Stimulated activated CD8-positive, alpha-beta memory T cell treated with anti-CD3 and anti-CD28 coated beads, Interleukin-2, amount 100 ng/mL, for 48 hours (primary cell): ENCODE results near the gene FRMPD4.

Source experiments
- DNase-seq, 2 donors: peaks; one replicate each; pipeline ENCODE4 v3.0.0-alpha.2; 2020; ENCODE audit warnings: low read depth in 2 of 2

Gene FRMPD4

DNA sequence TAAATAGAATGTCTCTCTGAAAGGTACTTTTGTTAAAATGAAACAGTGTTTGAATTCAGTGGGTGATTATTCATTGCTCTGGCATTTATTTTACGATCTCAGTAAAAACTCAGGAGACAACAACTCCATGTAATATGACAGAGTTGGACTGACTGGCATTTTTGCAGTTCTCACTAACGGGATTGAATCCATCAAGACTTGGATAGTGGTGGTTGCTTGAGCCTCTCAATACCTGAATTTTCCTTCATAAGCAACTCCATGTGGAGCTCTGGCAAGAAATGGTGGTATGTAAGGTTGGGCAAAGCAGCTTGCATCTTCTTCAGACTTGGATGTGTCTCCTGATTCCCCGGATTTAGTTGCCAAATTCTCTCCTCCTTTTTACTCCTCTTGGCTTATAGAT is 72.7 kb downstream of the FRMPD4 start:
- DNase-seq, result no peak

DNA sequence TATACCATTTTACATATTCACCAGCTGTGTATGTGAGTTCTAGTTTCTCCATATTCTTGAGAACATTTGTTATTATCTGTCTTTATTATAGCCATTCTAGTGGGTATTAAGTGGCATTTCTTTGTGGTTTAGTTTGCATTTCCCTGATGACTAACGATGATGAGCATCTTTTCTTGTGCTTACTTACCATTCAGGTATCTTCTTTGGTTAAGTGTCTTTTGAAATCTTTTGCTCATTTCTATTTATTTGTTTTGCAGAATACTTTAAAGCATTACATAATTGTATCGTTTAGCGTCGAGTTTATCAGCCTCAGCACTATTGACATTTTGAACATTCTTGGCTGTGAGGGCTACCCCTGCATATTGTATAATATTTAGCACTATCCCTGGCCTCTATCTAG is 85.4 kb downstream of the FRMPD4 start:
- no peak for DNase-seq

DNA sequence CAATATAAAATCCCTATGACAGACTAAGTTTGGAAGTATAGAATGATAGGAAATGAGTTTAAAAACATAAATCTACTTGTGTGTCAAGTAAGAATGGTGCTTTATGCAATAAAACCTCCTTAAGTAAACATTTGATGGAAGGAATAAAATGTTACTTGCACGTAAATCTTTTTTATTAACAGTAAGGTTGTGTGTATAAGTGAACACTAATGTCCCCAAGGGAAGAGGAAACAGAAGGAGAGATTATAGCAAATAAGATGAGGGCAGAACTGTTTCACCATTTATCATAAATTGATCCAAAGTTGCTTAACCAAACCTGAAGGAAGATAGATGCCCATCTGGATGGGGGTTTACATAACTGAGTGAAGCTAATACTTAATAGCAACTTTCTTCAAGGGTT is 86.8 kb downstream of the FRMPD4 start:
- DNase-seq, result no peak

DNA sequence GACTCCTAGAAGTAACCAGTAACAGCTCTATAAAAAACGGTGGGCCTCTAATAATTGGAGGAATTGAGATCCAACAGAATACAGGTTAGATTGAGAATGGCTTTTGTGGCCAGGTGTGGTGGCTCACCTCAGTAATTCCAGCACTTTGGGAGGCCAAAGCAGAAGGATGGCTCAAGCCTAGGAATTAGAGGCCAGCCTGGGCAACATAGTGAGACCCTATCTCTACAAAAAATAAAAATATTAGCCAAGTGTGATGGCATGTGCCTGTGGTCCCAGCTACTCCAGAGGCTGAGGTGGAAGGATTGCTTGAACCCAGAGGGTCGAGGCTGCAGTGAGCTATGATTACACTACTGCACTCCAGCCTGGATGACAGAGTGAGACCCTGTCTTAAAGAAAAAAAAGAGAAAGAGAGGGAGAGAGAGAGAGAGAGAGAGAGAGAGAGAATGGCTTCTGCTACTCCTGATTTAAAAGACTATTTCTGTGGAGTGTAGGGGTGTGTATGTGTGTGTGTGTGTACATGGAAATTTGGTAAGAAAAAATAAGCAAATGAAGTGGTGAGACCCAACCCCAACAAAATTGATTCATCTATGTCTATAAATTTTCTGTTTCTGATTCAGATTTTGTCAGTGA is 89.3 kb downstream of the FRMPD4 start:
- DNase-seq, result no peak

DNA sequence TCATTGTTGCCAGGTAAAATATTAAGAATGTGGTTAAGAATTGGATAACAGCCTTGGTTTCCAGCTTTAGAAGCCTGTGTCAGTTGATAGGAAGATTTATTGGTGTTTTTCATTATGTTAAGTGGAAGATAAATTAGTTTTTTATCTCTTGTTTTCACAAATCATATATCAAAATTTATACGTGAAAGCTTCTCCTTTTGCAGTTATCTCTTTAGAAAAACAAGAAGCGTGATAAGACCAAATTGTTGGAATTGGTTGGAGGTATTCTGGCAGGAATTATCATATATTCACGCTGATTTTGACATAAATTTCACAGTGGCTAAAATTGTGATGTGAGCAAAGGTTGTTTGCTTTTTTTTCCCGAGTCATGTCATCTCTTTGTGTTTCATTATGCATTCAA is 90.6 kb downstream of the FRMPD4 start:
- no peak for DNase-seq

DNA sequence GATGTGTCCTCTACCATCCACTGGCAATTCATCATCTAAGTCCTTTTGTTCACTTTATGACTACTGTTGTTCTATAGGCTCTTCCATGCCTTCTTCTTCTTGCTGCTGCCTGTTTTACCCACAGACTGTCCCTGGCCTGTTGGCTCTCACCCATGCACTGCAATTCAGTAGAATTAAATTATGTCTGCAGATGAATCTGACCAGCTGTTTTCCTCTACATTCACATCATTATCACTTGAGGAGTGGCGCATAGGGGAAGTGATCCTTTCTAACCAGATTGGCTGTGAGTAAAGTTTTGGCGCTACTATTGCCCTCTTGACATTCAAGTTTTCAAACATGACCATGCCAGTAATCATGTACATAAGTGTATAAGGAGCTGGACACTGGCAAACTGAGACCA is 91.7 kb downstream of the FRMPD4 start:
- no peak for DNase-seq

DNA sequence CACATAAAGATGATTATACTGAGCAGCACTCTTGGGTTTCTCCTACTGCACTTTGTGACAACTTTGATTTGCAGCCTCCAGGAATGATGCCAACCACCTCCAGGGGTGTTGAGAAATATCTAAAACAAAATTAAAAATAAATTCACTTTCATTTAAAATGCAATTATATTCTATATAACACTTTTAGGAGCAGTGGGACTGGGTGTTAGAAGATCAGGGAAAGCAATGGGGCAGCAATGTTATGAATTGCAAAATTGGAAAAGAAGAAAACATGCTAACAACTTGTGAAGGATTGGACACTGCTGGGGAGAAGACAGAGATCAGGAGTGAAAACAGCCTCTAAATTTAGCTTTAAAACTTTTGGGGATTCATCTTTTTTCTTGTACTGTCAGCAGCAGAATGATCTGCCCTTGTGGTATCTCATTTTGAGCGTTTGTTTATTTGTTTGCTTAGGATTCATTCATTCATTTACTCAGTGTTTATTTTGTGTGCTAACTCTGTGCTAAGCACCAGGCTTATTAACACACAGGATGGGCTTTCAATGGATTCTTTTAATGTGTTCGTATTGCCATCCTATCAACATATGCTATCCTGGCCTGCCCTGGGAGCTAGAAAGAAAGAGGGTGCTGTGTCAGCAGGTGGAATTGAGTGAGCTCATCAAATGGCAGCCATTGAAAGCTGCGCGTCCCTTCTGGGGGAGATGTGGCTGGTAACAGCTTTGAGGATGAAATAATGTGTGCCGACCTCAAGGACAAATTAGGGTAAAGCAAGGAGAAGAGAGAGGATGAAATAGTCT is 96.5 kb downstream of the FRMPD4 start:
- DNase-seq, result no peak

DNA sequence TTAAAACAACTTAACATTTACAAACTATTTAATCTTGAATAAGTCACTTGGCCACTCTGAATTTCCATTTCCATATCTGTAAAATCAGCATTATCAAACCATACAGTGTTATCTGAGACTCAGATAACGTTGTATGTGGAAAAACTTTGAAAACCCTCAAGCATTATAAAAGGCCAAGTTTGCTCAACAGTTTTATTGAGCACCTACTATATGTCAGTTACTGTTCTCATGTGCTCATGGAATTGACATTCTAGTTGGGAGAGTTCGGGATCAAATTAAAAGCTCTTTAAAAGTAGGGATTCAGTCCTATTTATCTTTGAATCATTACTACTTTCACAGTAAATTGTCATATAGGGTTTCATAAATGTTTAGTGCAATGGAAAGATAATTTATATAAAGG is 97.9 kb downstream of the FRMPD4 start:
- no peak for DNase-seq

DNA sequence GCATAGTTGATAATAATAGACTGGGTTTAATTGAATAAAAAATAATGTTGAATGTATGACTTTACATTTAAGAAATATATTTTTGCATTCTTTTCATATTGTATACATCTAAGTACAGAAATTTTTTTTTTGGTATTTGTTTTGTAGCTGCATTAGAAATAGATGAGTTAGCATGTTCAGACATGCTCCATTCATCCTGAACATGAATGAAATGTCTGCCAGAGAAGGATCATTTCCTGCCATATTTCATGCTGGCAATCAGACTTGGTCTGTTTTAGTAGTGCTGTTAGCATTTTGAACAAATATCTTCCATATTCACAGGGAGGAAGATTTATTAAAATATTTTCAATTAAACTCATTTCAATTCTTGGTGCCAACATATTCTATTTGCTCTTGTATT is 98.9 kb downstream of the FRMPD4 start:
- no peak for DNase-seq

DNA sequence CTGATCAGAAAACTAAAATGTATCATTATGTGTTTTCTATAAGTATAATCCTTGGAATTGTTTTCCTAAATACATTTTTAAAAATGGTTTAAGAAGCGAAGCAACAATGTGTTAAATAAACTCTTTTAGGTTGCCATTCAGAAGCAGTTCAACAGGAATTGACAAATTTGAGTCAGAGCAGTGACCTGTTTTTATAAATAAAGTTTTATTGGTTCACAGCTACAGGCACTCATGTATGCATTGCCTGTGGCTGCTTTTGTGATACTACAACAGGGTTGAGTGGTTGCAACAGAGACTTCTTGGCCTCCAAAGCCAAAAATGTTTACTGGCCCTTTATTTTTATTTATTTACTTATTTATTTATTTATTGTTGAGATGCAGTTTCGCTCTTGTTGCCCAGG is 99.5 kb downstream of the FRMPD4 start:
- DNase-seq, result no peak

DNA sequence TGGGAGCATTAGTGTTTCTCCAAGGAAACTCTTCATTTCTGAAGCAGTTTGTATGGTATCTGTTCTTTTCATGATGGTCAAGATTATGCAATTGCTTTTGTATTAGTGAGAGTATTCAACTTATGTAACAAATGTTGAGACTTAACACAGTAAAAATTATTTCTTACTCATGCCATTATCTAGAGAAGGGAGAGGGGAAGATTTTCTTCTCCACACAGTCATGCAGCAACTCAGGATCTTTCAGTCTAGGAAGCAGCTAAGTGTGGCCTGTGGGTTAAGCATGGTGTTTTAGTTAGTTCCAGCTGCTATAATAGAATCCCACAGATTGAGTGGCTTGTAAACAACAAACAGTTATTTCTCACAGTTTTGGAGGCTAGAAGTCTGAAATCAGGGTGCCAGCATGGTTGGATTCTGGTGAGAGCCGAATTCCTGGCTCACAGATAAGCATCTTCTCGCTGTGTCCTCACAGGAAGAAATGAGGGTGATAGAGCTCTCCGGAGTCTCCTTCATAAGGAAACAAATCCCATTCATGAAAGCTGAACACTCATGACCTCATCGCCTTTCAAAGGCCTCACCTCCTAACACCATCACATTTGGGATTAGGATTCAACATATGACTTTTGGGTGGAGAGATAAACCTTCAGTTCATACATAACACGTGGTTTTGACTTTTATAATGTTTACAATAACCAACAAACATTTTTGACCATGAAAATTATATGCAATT is 101.2 kb downstream of the FRMPD4 start:
- no peak for DNase-seq

DNA sequence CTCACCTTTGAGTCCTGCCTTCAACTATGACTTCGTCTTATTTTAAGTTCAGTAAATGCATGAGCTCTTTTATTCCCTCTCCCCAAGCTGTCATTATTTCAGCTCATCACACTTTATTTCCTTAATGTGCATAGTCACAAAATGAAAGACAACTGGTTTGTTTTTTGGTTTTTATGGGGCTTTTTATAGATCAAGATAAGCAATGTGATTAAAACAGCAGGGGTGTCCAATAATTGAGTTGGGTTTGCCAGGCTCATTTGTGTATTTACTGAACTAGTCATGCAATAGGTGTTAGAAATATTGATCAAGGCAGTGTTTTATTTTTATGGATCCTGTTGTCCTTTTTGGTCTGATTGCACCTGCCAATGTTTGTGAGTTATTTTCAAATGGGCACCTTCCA is 102.2 kb downstream of the FRMPD4 start:
- no peak for DNase-seq

DNA sequence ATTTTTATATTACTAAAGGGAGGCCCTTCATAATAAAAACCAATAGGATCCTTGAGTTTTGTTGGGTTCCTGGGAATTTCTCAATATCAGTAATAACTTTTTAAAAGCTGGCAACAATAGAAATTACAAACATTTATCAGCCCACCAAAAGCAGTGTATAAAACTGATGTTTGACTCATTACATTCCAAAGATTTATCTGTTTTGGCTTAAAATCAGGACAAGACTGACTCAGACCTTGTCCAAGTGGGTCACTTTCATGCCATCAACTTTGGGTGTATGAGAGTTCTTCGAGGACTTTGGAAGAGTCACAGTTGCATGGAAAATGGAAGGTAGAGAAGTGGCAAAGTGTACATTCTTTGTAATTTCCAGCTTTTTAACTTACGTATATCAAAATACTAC is 102.8 kb downstream of the FRMPD4 start:
- DNase-seq, result no peak

DNA sequence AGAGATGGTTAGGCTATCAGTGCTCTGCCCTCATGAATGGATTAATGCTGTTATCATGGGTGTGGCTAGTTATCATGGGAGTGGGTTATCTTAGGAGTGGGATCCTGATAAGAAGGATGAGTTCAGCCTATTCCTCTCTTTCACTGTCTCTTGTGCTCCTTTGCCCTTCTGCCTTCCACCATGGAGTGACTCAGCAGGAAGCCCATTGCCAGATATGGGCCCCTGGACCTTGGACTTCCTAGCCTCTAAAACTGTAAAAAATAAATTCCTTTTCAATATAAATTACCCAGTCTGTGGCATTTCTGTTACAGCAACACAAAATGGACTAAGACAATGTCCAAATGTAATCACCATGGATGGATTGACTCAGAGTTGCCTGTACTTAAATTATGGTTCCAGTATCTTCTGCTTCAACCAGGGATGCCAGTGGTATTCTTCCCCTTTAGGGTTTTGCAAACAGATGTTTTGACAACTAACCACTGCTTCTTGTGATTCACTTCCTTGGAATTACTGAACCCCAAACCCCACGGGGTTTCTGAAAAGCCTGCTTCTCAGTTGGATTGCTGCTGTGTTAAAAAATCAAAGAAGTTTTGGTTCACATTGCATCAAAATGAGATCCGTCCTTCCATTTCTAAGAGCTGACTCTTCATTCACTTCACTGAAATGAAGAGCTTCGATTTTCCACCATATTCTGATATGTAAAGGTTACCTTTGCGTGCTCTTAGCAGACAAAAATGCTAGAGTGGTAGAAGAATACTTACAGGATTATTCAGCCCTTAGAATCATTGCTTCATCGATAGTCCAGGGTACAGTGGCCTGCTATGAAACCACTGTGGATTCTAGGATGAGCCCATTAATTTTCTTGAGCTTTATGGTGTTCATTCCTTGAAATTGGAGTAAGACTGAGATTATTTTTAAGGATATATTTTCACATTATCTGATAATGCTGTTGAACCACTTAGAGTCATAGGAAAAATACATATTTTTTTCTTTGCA is 107.7 kb downstream of the FRMPD4 start:
- DNase-seq, result no peak

DNA sequence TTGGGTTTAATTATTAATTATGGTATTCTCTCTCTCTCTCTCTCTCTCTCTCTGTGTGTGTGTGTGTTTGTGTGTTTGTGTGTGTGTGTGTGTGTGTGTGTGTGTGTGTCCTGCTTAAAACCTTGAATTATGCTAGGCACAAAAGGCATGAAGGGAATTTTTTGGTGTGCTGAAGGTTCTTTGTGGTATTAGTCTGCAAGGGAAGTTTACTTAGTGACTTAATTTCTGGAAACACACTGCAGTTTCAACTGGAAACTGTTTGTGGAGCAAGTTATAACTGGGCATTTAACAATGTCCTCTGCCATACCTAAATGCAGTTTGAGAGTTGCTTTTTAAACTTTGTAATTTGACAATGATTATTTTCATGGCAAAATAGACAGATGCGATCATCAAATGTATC is 111.7 kb downstream of the FRMPD4 start:
- no peak for DNase-seq

DNA sequence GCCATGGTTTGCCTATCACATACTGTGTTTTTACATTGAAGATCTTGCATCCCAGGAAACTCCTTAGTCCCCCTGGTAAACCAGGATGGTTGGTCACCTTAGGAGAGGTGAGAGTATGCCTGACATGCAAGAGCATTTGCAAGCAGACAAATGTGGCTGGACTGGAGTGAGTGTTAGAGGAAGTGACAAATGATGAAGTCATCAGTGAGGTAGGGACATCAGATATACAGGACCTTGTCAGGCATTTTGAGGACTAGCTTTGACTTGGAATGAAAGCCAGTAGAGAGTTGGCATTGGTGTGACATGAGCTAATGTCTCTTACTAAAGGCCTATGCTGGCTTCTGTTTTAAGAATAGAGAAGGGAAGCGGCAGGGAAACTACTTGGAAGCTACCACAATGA is 124.9 kb downstream of the FRMPD4 start:
- no peak for DNase-seq

DNA sequence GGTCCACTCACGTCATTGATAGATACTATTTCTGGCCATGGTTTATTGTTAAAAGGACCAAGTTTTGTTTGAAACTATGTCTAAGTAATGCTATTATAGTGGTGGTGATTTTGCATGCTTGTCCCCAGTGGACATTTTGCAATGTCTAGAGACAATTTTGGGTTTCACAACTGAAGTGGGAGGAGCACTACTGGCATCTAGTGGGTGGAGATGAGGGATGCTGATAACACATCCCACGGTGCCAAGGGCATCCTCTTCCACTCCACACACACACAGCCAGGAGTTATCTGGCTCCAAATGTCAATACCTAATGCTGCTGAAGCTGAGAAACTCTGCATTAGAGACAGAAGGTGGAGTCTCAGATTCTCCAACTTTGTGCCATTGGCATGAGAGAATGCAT is 131.2 kb downstream of the FRMPD4 start:
- DNase-seq, result no peak

DNA sequence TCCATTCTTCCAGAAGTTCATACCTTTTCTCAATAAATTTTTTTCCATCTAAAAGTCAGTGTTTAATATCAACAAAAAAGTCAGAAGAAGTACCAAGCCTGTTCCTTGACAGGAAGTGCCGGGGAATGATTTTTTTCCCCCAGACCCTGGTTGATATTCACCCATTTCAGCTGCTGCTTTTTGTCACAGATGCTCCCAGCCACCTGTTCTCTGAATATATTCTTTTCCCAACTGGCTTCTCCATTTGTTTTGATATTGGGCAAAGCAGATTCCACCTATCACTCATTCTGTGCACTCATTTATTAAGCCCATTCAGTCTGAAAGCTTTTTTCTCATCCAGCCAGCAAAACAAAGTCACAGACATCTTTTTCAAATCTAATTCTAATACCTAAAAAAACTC is 139.9 kb downstream of the FRMPD4 start:
- no peak for DNase-seq

DNA sequence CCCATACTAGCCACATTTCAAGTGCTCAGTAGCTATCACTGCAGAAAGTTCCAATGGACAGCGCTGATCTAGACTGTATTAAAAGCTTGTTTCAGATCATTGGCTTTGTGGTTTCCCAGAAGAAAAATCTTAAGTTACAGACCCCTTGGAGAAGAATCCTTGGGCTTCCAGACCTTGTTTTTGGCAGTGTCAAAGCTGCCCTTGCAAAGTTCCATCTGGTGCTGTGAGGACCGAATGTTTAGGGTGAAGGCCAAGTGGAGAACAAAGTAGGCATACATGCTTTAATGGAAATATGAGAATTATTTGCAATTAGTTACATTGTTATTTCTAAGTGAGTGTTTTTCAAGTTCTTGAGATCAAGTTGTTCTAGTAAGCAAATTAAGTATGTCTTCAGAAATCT is 144.7 kb downstream of the FRMPD4 start:
- DNase-seq, result no peak

DNA sequence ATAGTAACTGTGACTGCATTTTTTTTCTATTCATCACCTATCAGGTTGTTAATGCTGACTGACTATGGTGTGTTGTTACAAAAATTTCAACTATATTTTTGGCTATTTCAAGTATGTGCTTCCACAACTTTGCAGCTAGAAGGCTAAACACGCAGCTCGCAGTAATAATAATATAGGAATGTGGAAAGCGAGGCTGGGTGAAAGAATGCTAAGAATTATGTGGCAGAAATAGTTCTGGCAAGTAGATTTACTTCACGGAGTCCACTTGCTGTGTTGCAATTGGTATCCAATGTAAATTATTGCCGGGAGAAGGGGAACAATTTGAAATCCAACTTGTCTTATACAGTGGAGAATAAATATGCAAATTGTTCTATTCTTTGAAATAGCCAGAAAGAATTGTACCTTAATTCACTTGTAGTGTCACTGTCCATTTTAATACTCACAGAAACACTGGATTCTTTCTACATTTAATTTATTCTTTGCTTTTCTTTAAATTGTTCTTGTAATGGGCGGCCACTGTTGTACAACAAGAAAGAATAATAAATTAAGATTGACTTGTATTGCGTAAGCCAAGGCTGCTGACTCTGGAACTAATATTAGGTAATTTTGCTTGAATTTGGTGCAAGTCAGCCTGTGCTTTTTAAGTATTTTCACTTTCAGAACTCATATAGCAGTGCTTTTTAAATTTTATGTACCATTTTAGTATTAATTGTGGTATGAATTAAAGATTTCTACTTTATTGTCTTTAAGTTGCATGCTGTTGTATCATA is 154.9 kb downstream of the FRMPD4 start:
- DNase-seq, result no peak

DNA sequence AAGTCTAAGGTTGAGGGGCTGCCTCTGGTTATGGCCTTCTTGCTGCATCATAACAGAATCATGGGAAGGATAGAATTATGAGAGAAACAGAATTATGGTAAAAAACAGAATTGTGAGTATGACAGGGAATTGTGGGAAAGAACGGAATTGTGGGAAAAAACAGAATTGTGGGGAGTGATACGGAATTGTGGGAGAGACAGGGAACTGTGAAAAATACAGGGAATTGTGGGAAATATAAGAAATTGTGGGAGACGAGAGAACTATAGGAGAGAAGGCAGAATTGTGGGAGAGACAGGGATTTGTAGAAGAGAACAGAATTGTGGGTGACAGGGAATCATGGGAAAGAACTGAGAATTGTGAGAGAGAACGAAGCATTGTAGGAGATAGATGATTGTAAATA is 159.1 kb downstream of the FRMPD4 start:
- DNase-seq, result no peak
